T-helper 1 cell treated with Interleukin-12 subunit alpha and Interleukin-12 subunit beta and Interleukin-4 antibody, amounts not matched to agents 30 μg/mL and 1 μg/mL, for 36 hours (primary cell): ENCODE results near the gene FEZF1.
"Not testable (repeated sequence)": the region's sequence is repeated elsewhere in the genome, so short reads cannot be mapped to it uniquely, and the experiment has no call there.

Source experiments
- H3K27ac Mint-ChIP-seq: one replicate; pipeline ENCODE4 v1.8.0; 2021; ENCODE audit warnings: mild to moderate bottlenecking, mixed read lengths
- H3K27me3 Mint-ChIP-seq: one replicate; pipeline ENCODE4 v1.8.0; 2021; ENCODE audit warnings: low read depth, mixed read lengths
- H3K36me3 Mint-ChIP-seq: one replicate; pipeline ENCODE4 v1.8.0; 2021; ENCODE audit warnings: low read depth, mixed read lengths
- H3K4me1 Mint-ChIP-seq: one replicate; pipeline ENCODE4 v1.8.0; 2021; ENCODE audit warnings: low read depth, mixed read lengths
- H3K4me3 Mint-ChIP-seq: one replicate; pipeline ENCODE4 v1.8.0; 2021; ENCODE audit warnings: mild to moderate bottlenecking, moderate library complexity, mixed read lengths
- H3K9me3 Mint-ChIP-seq: one replicate; pipeline ENCODE4 v1.8.0; 2021; ENCODE audit warnings: mixed read lengths

Gene FEZF1

DNA sequence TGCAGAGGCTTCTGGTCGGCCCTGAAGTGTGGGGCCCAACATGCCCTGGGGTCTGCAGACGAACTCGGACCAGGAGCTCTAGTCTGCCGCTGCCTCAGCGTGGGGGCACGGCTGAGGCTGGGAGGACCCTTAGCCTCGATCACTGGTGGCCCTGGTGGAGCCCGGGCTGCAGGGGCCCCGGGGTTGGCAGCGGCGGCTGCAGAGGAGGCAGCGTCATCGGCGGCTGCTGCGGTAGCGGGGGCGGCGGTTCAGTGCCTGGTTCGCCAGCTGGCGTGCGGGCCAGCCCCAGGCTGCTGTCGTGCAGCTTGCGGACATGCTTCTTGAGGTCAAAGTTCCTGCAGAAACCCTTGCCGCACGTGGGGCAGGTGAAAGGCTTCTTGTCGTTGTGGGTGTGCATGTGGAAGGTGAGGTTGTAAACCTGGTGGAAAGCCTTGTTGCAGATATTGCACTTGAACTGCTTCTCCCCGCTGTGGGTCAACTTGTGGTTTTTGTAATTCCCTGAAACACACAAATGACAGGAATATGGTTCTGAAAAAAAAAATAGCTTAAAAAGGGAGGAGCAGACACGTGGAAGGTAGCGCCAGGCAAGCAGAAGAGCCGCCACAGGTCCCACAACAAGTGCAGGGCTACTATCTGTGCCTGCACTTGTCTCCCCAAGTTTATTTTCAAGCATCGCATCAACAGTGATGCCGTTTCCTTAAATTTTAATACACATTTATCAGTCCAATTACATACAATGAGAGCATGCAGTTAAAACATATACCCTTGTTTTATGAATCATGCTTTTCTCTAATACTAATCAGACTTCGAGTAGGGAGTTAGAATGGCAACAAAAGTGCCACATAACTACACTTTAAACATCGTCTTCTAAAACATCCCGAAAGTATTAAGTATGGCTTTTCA, 2.4 kb downstream of the FEZF1 start:
- Mint-ChIP-seq H3K27me3 (peaks cover 87% of the 10 kb centered on the region), H3K27ac (peak overlapping the region; percentile 39), H3K9me3 (peaks cover 4% of the 10 kb centered on the region), H3K4me3 (no peak overlapping the region), H3K36me3 (no peaks in the 10 kb centered on the region), H3K4me1 (no peaks in the 10 kb centered on the region)

DNA sequence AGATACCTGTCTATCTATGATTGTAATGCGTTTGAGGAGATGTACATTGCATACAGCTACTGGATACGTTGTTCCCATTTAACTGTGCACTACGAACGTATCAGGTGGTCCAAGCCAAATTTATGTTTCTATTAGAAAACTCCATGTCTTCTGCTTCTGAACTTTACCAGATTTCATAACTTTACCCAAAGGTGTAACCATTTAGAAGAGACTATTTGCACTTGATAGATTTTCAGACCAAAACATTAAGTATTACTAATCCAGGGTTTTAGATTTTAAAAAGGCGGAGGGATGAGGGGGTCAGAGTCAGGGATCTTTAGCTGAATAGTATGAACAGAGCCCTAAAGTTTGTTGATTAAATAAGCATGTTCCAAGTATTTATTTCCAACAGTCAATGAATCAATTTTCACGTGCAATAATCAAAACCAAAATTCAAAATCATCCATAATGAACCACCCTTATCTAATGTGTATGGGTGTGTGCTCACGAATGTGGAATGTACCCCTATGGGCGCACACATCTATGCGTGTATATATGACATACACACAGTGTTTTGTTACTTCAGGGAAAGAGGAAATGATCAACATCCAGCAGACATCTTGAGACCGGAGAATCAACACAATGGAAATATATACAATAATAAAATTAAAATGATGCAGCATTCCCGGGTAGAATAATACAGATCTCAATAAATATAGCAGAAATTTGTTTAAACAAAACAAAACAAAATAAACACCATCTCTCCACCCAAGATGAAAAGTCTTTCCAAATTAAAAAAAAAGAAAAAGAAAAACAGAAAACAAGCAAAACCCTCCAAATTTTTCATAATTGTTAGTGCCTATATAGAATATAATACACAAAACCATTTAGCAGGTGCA, 3.4 kb downstream of the FEZF1 start:
- peaks cover 4% of the 10 kb centered on the region for H3K9me3 Mint-ChIP-seq
- no peaks in the 10 kb centered on the region for H3K4me1 Mint-ChIP-seq
- H3K27ac Mint-ChIP-seq, result no peak overlapping the region
- H3K27me3 Mint-ChIP-seq, result peaks cover 78% of the 10 kb centered on the region
- no peaks in the 10 kb centered on the region for H3K36me3 Mint-ChIP-seq
- H3K4me3 Mint-ChIP-seq, result no peak overlapping the region

DNA sequence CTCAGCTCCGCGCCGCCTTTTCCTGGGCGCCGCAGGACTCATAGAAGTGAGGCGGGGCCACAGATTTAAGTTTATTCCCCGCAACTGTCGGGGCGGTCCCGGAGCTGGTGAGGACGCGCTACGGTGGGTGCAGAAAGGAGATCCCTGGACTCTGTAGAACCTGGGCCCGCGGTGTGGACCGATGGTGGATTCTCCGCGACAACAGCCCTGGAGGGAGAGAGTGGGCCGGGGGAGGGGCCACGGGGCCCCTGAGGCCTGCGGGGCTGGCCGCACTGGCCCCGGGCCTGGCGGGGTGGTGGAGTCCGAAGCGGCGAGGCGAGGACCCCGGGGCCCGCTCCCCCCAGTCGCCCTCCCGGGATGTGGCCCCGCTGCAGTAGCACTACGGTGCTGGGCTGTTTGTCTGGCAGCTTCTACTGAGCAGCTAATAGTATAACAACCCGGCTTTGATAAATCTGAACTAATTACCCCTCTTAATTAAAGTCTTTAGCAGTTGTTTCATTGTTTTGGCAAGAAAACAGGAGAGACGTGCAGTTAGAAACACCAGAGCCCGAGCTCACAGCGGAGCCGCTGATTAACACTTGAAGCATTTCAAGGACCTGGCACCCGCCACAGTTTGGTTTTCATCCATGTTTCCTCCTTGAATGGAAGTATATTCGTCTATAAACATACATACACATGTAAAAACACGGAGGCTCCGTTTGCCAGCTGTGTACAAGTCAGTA, 4.2 kb downstream of the FEZF1 start:
- Mint-ChIP-seq H3K4me1 (no peaks in the 10 kb centered on the region), H3K27ac (no peak overlapping the region), H3K36me3 (no peaks in the 10 kb centered on the region), H3K9me3 (peaks cover 4% of the 10 kb centered on the region), H3K27me3 (peaks cover 70% of the 10 kb centered on the region), H3K4me3 (no peak overlapping the region)

DNA sequence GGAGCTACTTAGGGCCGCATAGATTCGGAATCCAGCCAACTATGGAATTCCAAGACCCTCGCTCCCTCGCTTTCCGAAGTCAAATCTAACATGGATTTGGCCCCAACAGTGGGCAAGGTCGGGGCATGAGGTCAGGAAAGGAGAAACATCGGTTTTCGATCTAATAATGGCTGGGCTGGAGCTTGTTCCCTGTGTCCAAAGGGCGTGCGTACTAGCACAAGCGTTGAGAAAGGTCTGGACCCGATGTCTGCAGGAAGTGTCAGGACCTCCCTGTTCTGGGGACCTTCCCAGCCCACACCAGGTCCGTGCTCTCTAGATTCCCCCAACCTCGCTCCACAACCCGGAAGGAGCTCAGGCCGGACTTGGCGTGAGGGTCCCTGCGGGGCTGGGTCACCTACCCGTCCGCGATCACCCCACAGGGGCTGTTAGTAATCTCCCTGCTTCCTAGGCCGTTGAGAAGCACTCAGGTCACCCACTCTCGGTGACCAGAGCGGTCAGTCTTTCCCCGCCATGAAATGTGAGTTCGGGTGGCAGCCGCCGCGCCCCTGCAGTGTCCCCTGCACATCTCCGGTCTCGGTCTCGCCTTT, 4.8 kb downstream of the FEZF1 start:
- H3K4me3 Mint-ChIP-seq, result no peak overlapping the region
- H3K4me1 Mint-ChIP-seq, result no peaks in the 10 kb centered on the region
- no peak overlapping the region for H3K27ac Mint-ChIP-seq
- H3K27me3 Mint-ChIP-seq, result peaks cover 64% of the 10 kb centered on the region
- H3K36me3 Mint-ChIP-seq, result no peaks in the 10 kb centered on the region
- H3K9me3 Mint-ChIP-seq, result peaks cover 4% of the 10 kb centered on the region

DNA sequence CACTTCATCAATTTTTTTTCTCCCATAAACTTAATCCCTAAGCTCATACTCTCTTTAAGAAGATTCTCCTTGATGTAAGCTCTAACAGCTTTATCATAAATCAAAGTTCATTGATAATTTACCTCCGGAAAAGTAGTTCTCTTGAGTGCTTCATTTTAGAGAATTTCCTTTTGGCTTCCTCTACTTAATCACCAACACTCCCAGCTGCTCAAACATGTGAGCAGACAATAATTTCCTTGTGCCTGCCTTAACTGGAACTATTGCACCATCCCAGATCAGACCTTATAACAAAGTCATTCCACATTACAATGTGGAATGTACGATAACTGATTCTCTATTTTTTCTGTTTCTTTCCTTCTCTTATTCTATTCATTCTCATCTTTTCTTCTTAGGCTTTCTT, 5.9 kb downstream of the FEZF1 start:
- Mint-ChIP-seq H3K9me3 (peaks cover 4% of the 10 kb centered on the region), H3K27ac (no peak overlapping the region), H3K27me3 (peaks cover 55% of the 10 kb centered on the region), H3K36me3 (no peaks in the 10 kb centered on the region), H3K4me3 (no peak overlapping the region), H3K4me1 (no peaks in the 10 kb centered on the region)

DNA sequence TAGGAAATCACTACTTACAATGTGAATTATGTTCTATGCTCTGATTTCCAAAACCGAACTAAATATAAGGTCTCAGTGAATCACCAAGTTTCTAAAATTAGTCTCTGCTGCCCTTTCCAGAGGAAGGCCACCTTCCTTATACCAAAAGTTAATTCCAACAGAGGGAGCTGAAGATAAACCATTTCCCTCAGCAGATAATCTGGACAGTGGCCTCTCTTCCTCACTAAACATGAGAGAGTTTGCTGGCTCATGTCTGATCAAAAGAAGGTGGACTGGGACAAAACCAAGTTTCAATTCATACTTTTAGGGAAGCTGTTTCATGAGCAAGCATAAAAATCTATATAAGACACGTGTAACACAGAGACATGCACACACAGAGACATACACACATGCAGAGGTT, 6.4 kb downstream of the FEZF1 start:
- H3K36me3 Mint-ChIP-seq, result no peaks in the 10 kb centered on the region
- H3K9me3 Mint-ChIP-seq, result peaks cover 1% of the 10 kb centered on the region
- peaks cover 50% of the 10 kb centered on the region for H3K27me3 Mint-ChIP-seq
- H3K4me1 Mint-ChIP-seq, result no peaks in the 10 kb centered on the region
- no peak overlapping the region for H3K4me3 Mint-ChIP-seq
- H3K27ac Mint-ChIP-seq, result no peak overlapping the region

DNA sequence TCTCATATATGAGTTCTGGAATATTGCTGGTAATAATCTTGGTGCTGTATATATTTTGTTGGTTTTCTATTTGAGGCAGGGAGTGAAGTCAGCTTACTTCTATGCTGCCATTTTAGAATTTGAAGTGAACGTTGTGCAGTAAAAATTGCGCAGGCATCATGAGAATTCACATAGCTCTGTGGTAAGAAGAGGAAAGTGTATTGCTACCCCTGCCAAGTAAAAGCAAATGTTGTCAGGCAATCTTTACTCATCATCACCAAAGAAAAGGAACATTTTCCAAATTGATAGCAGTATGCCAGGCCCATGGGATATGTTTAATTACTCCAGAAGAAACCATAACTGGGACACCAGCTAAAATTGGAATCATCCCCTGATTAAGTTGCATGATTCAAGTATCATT, 13.4 kb downstream of the FEZF1 start:
- H3K36me3 Mint-ChIP-seq, result no peaks in the 10 kb centered on the region
- H3K4me3 Mint-ChIP-seq, result no peak overlapping the region
- H3K27me3 Mint-ChIP-seq, result no peaks in the 10 kb centered on the region
- no peaks in the 10 kb centered on the region for H3K9me3 Mint-ChIP-seq
- no peak overlapping the region for H3K27ac Mint-ChIP-seq
- no peaks in the 10 kb centered on the region for H3K4me1 Mint-ChIP-seq

DNA sequence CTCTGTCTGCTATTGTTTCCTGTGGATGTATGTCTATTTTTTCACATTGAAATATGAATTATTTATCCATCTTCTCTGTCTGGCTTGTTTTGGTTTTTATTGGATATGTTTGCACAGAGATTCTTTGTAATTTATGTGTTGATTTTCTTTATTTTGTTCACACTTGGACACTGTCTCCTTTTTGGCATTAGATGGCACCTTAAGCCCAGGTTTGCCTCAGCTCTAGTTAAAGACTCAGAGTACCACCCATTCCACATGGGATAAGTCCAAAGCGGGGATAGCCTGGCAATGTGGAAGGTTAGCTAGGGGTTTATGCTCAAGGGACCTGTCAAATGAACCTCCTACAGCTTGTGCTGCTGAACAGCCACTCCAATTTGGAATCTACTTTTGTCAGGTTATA, 14.1 kb downstream of the FEZF1 start:
- Mint-ChIP-seq H3K4me3 (no peak overlapping the region), H3K27ac (no peak overlapping the region), H3K9me3 (no peaks in the 10 kb centered on the region), H3K36me3 (no peaks in the 10 kb centered on the region), H3K27me3 (no peaks in the 10 kb centered on the region), H3K4me1 (no peaks in the 10 kb centered on the region)

DNA sequence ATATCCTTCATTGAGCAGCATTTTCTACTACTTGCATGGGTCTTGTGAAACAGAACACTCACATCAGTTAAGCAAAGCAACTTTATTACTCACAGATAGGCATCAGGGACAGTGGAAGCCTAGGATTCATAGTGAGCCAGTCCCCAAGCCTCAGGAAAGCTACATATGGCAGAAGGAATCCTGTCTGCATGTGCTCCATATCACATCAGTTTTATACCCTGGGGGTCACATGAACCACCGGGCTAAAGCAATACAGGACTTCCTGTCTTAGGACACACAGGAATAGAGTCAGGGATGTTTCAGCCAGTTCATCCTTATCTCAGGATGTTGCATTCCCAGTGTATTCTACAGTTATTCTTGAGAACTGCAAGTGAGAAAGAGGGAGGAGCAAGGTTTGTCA, 15.1 kb downstream of the FEZF1 start:
- no peaks in the 10 kb centered on the region for H3K27me3 Mint-ChIP-seq
- no peaks in the 10 kb centered on the region for H3K9me3 Mint-ChIP-seq
- H3K4me1 Mint-ChIP-seq, result no peaks in the 10 kb centered on the region
- H3K36me3 Mint-ChIP-seq, result no peaks in the 10 kb centered on the region
- no peak overlapping the region for H3K4me3 Mint-ChIP-seq
- H3K27ac Mint-ChIP-seq, result no peak overlapping the region

DNA sequence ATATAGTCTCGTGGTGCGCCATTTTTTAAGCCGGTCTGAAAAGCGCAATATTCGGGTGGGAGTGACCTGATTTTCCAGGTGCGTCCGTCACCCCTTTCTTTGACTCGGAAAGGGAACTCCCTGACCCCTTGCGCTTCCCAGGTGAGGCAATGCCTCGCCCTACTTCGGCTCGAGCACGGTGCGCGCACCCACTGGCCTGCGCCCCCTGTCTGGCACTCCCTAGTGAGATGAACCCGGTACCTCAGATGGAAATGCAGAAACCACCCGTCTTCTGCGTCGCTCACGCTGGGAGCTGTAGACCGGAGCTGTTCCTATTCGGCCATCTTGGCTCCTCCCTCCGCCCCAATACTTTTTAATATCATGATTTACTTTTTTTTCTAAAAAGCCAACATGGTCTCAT, 19.9 kb downstream of the FEZF1 start:
- not testable (repeated sequence) for H3K36me3 Mint-ChIP-seq, H3K4me1 Mint-ChIP-seq, H3K4me3 Mint-ChIP-seq, H3K27me3 Mint-ChIP-seq, H3K9me3 Mint-ChIP-seq, H3K27ac Mint-ChIP-seq

DNA sequence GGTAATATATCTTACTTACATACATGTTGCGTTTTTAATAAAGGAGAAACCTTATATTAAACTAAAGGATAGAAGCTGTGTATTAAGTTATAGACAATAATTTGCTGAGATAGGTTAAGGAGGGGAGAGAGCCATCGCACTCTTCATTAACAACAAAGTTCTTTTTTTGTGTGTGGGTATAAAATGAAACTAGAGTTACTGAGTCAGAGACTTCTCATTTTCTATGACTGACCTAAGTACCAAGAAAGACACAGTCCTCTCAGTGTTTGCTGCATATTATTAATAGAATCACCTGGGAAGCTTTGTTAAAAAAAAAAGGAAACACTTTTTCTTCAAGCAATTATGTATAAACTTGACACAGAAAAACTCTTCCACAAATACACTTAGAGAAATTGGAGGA, 31.4 kb downstream of the FEZF1 start:
- Mint-ChIP-seq H3K4me1 (no peaks in the 10 kb centered on the region), H3K4me3 (no peak overlapping the region), H3K36me3 (no peaks in the 10 kb centered on the region)

DNA sequence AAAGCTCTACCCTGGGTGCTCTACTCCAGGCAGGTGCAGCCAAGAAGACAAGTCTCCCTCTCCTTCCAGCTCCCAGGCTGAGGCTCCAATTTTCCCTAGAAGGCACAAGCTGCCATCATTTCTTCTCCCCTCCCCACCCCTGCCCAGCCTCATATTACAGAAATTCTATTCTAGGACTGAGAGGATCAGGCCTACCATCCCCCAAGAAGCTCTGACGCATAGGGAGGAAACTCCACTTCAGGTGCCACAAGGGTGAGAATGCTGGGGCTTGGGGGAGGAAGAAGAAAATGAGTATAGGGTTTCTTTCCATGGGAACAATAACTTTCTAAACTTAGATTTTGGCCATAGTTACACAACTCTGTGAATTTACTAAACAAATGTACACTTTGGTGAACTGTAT, 35.3 kb downstream of the FEZF1 start:
- H3K27ac Mint-ChIP-seq, result no peak overlapping the region
- H3K9me3 Mint-ChIP-seq, result no peaks in the 10 kb centered on the region
- no peaks in the 10 kb centered on the region for H3K4me1 Mint-ChIP-seq
- no peak overlapping the region for H3K4me3 Mint-ChIP-seq
- no peaks in the 10 kb centered on the region for H3K27me3 Mint-ChIP-seq
- no peaks in the 10 kb centered on the region for H3K36me3 Mint-ChIP-seq

More for the DNA sequence above, 31.4 kb downstream of the FEZF1 start:
- Mint-ChIP-seq H3K9me3 (no peaks in the 10 kb centered on the region), H3K27ac (no peak overlapping the region), H3K27me3 (no peaks in the 10 kb centered on the region)

DNA sequence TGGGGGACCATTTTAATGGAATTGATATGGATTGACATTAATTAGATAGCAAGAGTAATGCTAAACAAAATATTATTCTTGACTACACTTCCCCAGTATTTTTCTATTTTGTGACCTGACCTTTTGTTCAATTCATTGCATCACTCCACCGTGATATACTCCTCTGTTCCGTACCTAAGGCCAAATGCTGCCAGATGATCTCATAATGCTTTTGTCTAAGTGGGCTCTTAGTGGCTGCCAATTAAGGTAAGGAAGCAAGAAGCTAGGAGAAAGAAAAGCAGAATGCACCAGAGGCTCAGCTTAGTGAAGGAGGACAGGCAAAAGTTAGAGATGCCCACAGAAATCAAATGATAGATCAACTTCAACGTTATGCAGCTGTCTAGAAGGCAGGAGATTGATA, 36.4 kb downstream of the FEZF1 start:
- H3K27me3 Mint-ChIP-seq, result no peaks in the 10 kb centered on the region
- H3K4me3 Mint-ChIP-seq, result no peak overlapping the region
- H3K4me1 Mint-ChIP-seq, result no peaks in the 10 kb centered on the region
- H3K9me3 Mint-ChIP-seq, result no peaks in the 10 kb centered on the region
- H3K36me3 Mint-ChIP-seq, result no peaks in the 10 kb centered on the region
- no peak overlapping the region for H3K27ac Mint-ChIP-seq

DNA sequence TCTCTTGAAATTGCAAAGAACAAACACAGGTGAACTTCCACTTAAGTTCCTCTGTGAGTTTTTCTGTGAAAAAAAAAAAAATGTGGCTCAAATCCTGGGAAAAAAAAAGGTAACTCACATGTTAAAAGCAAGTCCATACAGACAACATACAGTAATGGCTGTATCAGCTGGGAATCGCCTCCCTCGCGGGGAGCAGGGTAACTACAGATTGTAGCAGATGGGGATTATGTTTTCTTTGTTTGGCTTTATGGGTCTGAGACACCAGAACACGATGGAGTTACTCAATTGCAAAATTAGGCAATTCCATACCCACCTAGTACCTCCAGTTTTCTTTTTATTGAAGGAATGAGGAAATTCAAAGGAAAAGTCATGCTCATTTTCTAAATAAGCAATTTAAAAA, 42.3 kb downstream of the FEZF1 start:
- no peaks in the 10 kb centered on the region for H3K4me1 Mint-ChIP-seq
- H3K27ac Mint-ChIP-seq, result no peak overlapping the region
- no peak overlapping the region for H3K4me3 Mint-ChIP-seq
- no peaks in the 10 kb centered on the region for H3K9me3 Mint-ChIP-seq
- H3K36me3 Mint-ChIP-seq, result no peaks in the 10 kb centered on the region
- H3K27me3 Mint-ChIP-seq, result no peaks in the 10 kb centered on the region
